ENCODE measurements around the gene RDH5. TPM values are rescaled to one million over a fixed set of nuclear protein-coding genes. Genes with fewer than 3 reads are reported as not detected.

RDH5 gene
- total RNA-seq, 2 donors from 2014 or later: 5.7 to 12.6 TPM

DNA sequence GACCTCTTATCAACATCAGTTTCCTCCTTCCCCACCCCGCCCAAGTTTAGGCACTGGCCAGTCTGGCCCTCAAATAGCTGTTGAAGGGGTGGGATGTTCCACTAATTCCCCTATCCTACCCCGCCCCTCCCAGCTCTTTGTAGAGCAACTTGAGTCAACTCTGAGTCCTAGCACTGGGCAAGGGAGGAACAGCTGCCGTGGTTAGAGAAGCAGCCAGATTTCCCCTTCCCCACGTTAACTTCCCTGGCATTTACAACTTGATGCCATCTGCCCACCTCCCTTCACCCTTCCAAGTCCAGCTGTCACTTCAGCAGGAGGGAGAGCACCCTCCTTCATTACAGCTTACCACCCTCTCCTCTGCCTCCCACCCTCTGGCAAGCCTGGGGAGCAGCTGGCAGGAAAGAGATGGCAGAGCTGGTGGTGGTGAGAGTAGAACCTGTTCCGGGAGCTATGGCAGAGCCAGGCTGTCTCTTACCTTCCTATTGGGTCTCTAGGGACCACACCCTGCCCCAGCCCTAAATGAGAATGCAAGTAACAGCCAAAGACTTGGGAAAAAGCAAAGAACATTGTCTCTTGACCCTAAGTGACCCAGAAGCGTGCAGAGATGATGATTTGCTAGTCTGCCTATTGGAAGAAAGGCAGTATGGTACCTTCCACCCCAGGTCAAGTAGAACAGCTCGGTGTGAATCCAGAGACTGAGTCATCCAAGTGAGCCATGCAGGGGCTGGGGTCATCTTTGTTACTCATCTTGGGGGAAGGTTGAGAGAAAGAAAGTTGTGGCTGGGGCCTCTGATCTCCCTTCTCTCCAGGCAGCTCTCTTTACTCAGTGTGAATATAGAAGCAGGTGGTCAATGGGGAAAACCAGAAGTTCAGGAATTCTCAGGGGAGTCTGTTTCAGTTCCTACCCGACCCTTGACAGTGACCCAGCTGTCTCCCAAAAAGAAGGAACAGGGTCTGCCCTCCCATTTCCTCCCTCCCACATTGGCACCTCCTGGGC is 2.9 kb upstream of the RDH5 start:
- no peak for DNase-seq (ENCODE audit: low spot score)
- TF ChIP-seq, protein P1, sequence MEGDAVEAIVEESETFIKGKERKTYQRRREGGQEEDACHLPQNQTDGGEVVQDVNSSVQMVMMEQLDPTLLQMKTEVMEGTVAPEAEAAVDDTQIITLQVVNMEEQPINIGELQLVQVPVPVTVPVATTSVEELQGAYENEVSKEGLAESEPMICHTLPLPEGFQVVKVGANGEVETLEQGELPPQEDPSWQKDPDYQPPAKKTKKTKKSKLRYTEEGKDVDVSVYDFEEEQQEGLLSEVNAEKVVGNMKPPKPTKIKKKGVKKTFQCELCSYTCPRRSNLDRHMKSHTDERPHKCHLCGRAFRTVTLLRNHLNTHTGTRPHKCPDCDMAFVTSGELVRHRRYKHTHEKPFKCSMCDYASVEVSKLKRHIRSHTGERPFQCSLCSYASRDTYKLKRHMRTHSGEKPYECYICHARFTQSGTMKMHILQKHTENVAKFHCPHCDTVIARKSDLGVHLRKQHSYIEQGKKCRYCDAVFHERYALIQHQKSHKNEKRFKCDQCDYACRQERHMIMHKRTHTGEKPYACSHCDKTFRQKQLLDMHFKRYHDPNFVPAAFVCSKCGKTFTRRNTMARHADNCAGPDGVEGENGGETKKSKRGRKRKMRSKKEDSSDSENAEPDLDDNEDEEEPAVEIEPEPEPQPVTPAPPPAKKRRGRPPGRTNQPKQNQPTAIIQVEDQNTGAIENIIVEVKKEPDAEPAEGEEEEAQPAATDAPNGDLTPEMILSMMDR (IDR thresholded peaks at IDR 0.05): no peak
- TF ChIP-seq POLR2A (IDR thresholded peaks at IDR 0.05) (no peak), POLR2AphosphoS5 (IDR thresholded peaks at IDR 0.05) (no peak)
- Histone ChIP-seq H3K4me1 (replicated peaks) (peaks cover 12% of the 10 kb centered on the region), H3K27me3 (replicated peaks; ENCODE audit: insufficient read depth) (no peaks in the 10 kb centered on the region), H3K36me3 (no peaks in the 10 kb centered on the region), H3K27ac (peak overlapping the region; percentile 91 to 93), H3K9me3 (no peaks in the 10 kb centered on the region), H3K4me3 (peak overlapping the region in 1 of 2 donors; percentile 77)
- intact Hi-C loops (cut with DNase I): no loop called here
- WGBS: 27% methylated on average over 8 of the region's 8 CpGs

DNA sequence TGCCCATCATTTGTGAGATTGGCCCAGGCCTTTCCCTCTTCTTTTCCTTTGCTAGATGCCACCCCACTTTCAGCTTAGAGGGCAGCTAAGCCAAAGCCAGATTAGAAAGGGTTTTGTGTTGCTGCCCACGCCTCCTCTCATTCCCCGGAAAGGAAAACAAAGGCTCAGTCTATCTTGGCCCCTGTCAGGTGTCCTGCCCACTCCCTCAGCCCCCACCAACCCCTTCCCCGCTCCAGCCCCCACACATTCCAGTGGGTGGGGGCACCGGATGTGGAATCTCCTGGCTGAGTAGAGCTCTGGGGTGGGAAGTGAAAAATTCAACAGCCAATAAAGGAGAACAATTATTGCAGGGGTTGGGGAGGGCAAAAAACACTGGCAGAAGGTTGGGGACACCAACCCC is 2.2 kb upstream of the RDH5 start:
- intact Hi-C loops (cut with DNase I): no loop called here
- Histone ChIP-seq H3K4me1 (replicated peaks) (peaks cover 12% of the 10 kb centered on the region), H3K27ac (peak overlapping the region; percentile 9 to 16), H3K9me3 (no peaks in the 10 kb centered on the region), H3K36me3 (no peaks in the 10 kb centered on the region), H3K4me3 (no peak overlapping the region), H3K27me3 (replicated peaks; ENCODE audit: insufficient read depth) (no peaks in the 10 kb centered on the region)
- WGBS: 16% methylated on average over 4 of the region's 4 CpGs
- DNase-seq (ENCODE audit: low spot score): no peak
- TF ChIP-seq POLR2A (IDR thresholded peaks at IDR 0.05): no peak
- no peak for TF ChIP-seq POLR2AphosphoS5 (IDR thresholded peaks at IDR 0.05)
- TF ChIP-seq, protein P1 (IDR thresholded peaks at IDR 0.05): no peak

DNA sequence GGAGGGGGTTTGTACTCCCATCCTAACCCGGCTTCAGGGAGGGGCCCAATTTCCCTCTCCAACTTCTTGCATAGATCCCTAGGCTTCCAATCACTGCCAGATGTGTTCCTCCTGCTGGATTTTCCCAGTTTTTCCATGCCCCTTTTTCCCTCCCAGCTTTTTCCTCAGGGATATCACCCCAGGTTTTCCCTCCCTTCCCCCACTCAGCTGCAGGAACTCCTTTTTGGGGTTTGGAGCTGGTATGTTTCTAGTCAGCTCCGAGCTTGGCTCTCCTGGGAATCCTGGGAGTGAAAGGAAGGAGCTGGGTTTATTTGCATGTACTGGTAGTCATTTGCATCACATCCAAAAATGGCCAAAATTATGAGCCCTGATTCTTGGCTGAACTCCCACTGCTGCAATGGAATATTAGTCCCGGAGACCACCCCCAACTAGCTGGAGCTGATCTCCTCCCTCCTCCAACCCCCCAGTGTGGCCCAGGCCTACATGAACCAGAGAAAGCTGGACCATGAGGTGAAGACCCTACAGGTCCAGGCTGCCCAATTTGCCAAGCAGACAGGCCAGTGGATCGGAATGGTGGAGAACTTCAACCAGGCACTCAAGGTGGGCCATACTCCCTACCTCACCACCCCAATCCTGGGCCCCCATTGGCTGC is 1.4 kb upstream of the RDH5 start:
- DNase-seq (ENCODE audit: low spot score): no peak
- no peak overlapping the region for H3K4me3 ChIP-seq
- H3K36me3 ChIP-seq: no peaks in the 10 kb centered on the region
- TF ChIP-seq, protein P1 (IDR thresholded peaks at IDR 0.05): no peak
- TF ChIP-seq POLR2AphosphoS5 (IDR thresholded peaks at IDR 0.05) (no peak), POLR2A (IDR thresholded peaks at IDR 0.05) (no peak)
- intact Hi-C loops (cut with DNase I): no loop called here
- peak overlapping the region; percentile 28 to 40 for H3K27ac ChIP-seq
- no peaks in the 10 kb centered on the region for H3K9me3 ChIP-seq
- H3K27me3 ChIP-seq (replicated peaks; ENCODE audit: insufficient read depth): no peaks in the 10 kb centered on the region
- 40% methylated on average over 4 of the region's 4 CpGs for WGBS
- peaks cover 12% of the 10 kb centered on the region for H3K4me1 ChIP-seq (replicated peaks)

DNA sequence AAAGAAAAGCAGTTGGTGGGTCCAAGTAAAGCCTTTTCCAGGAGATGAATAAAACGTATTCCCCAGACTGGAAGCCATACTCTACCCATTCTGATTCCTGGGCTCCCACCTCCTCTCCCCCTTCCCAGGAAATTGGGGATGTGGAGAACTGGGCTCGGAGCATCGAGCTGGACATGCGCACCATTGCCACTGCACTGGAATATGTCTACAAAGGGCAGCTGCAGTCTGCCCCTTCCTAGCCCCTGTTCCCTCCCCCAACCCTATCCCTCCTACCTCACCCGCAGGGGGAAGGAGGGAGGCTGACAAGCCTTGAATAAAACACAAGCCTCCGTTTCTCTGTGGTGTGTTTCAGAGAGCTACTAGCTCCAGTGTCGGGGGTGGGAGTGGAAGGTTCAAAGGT is 822 bp upstream of the RDH5 start:
- intact Hi-C loops (cut with DNase I): no loop called here
- DNase-seq (ENCODE audit: low spot score): no peak
- Histone ChIP-seq H3K4me1 (replicated peaks) (peaks cover 12% of the 10 kb centered on the region), H3K9me3 (no peaks in the 10 kb centered on the region), H3K36me3 (no peaks in the 10 kb centered on the region), H3K4me3 (no peak overlapping the region), H3K27ac (peak overlapping the region; percentile 28 to 40), H3K27me3 (replicated peaks; ENCODE audit: insufficient read depth) (no peaks in the 10 kb centered on the region)
- no peak for TF ChIP-seq POLR2A (IDR thresholded peaks at IDR 0.05)
- TF ChIP-seq POLR2AphosphoS5 (IDR thresholded peaks at IDR 0.05): no peak
- TF ChIP-seq, protein P1 (IDR thresholded peaks at IDR 0.05): no peak
- WGBS: 77% methylated on average over 7 of the region's 7 CpGs
